Mesendoderm (in vitro differentiated cells): ENCODE results near the gene ABCC4.
"Not testable (repeated sequence)": the region's sequence is repeated elsewhere in the genome, so short reads cannot be mapped to it uniquely, and the experiment has no call there.

Experiments used
- DNase-seq: peaks from one replicate; pipeline ENCODE4 v3.0.0; 2013
- H2AK5ac ChIP-seq: 2 replicates; pipeline ENCODE4 v1.6.1; 2013; ENCODE audit warnings: low read length, inconsistent platforms
- H2BK120ac ChIP-seq: 2 replicates; pipeline ENCODE4 v1.6.1; 2013; ENCODE audit warnings: low read depth, mild to moderate bottlenecking, low read length, moderate library complexity, mixed read lengths
- H2BK15ac ChIP-seq: replicated peaks from 2 replicates; pipeline ENCODE4 v1.6.1; 2013; ENCODE audit warnings: low read depth, mild to moderate bottlenecking, moderate library complexity
- H2BK5ac ChIP-seq: 2 replicates; pipeline ENCODE4 v1.6.1; 2013; ENCODE audit warnings: low read length, inconsistent platforms
- H3K18ac ChIP-seq: 2 replicates; pipeline ENCODE4 v1.6.1; 2013; ENCODE audit warnings: mild to moderate bottlenecking, low read length, mixed read lengths
- H3K23ac ChIP-seq: one replicate; pipeline ENCODE4 v1.6.1; 2013; ENCODE audit warnings: low read length
- H3K27ac ChIP-seq: 2 replicates; pipeline ENCODE4 v1.5.1; 2013; ENCODE audit warnings: low read depth, mild to moderate bottlenecking, inconsistent platforms, low read length, moderate library complexity
- H3K27me3 ChIP-seq: 2 replicates; pipeline ENCODE4 v1.6.1; 2013; ENCODE audit warnings: low read length, control low read depth, mild to moderate bottlenecking, inconsistent platforms; ENCODE audit not compliant: insufficient read depth, poor library complexity
- H3K36me3 ChIP-seq: 2 replicates; pipeline ENCODE4 v1.6.1; 2013; ENCODE audit warnings: low read length, inconsistent platforms; ENCODE audit not compliant: control insufficient read depth, insufficient read depth
- H3K4ac ChIP-seq: one replicate; pipeline ENCODE4 v1.6.1; 2013; ENCODE audit warnings: low read depth, mild to moderate bottlenecking, low read length, moderate library complexity
- H3K4me1 ChIP-seq: 2 replicates; pipeline ENCODE4 v1.6.1; 2013; ENCODE audit warnings: low read depth, low read length, inconsistent platforms; ENCODE audit not compliant: control insufficient read depth
- H3K4me2 ChIP-seq: 2 replicates; pipeline ENCODE4 v1.6.1; 2013; ENCODE audit warnings: low read length
- H3K4me3 ChIP-seq: 2 replicates; pipeline ENCODE4 v1.5.1; 2013; ENCODE audit warnings: mild to moderate bottlenecking, low read length
- H3K56ac ChIP-seq: one replicate; pipeline ENCODE4 v1.6.1; 2013; ENCODE audit warnings: low read length
- H3K79me1 ChIP-seq: 2 replicates; pipeline ENCODE4 v1.6.1; 2013; ENCODE audit warnings: low read length, inconsistent platforms
- H3K79me2 ChIP-seq: 2 replicates; pipeline ENCODE4 v1.6.1; 2013; ENCODE audit warnings: mild to moderate bottlenecking, low read length; ENCODE audit not compliant: control insufficient read depth, insufficient read depth
- H3K9ac ChIP-seq: 2 replicates; pipeline ENCODE4 v1.6.1; 2013; ENCODE audit warnings: low read length, inconsistent platforms
- H4K5ac ChIP-seq: one replicate; pipeline ENCODE4 v1.6.1; 2013; ENCODE audit warnings: low read length
- H4K8ac ChIP-seq: one replicate; pipeline ENCODE4 v1.6.1; 2013; ENCODE audit warnings: low read depth, mild to moderate bottlenecking, control low read depth, low read length, moderate library complexity
- WGBS: extraction: QIAGEN DNeasy Blood & Tissue Kit; methylation state at CpG from one replicate; pipeline ENCODE4 v1.1.7; 2013; ENCODE audit warnings: low lambda C conversion rate, missing lambda C conversion rate; ENCODE audit not compliant: insufficient coverage; ENCODE audit errors: extremely low coverage; 5-methylcytosine and 5-hydroxymethylcytosine counted together

ABCC4 gene

DNA sequence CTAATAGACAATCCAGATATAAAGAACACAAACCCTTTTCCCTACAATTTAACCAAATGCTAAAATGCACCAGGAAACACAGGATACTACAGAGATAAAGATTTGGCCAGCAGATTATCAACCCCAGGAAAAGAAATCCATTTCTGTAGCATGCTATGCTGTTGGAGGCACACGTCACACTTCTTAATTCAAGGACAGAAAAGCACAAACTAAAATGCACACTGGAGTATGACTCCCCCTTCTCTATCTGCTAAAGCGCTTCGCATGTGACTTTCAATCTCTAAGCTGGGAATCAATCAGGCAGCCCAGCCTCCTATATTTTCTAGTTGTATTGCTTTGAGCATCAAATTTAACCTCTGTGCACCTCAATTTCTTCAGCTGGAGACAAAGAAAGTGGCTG, 22.2 kb downstream of the ABCC4 start:
- Histone ChIP-seq H3K56ac (no peak overlapping the region), H2BK5ac (no peak overlapping the region), H3K79me2 (no peaks in the 10 kb centered on the region), H2BK15ac (no peak overlapping the region), H3K4me2 (no peak overlapping the region), H3K23ac (no peak overlapping the region), H3K4me1 (peaks cover 2% of the 10 kb centered on the region), H3K27ac (no peak overlapping the region), H3K27me3 (no peaks in the 10 kb centered on the region), H2AK5ac (no peak overlapping the region), H3K4ac (no peak overlapping the region), H4K8ac (no peak overlapping the region), H3K4me3 (no peak overlapping the region), H4K5ac (no peak overlapping the region), H3K9ac (no peak overlapping the region), H2BK120ac (no peak overlapping the region), H3K18ac (peak overlapping the region; percentile 1), H3K36me3 (no peaks in the 10 kb centered on the region), H3K79me1 (no peaks in the 10 kb centered on the region)
- WGBS, result no CpG with 5 or more reads among the region's 3 CpGs
- no peak for DNase-seq

GRCh38 chr13:95276037-95276505, 25.2 kb downstream of the ABCC4 start:
- no peak overlapping the region for H3K56ac ChIP-seq
- H4K8ac ChIP-seq, result no peak overlapping the region
- no peaks in the 10 kb centered on the region for H3K27me3 ChIP-seq
- no peaks in the 10 kb centered on the region for H3K79me1 ChIP-seq
- no peaks in the 10 kb centered on the region for H3K79me2 ChIP-seq
- H3K4me2 ChIP-seq, result no peak overlapping the region
- no peak overlapping the region for H2BK5ac ChIP-seq
- no peaks in the 10 kb centered on the region for H3K36me3 ChIP-seq
- no peak overlapping the region for H3K27ac ChIP-seq
- H2AK5ac ChIP-seq, result no peak overlapping the region
- no CpG with 5 or more reads among the region's 4 CpGs for WGBS
- no peak overlapping the region for H2BK15ac ChIP-seq
- H3K9ac ChIP-seq, result no peak overlapping the region
- H3K4me1 ChIP-seq, result peaks cover 2% of the 10 kb centered on the region
- H3K18ac ChIP-seq, result no peak overlapping the region
- H2BK120ac ChIP-seq, result no peak overlapping the region
- no peak overlapping the region for H3K4ac ChIP-seq
- no peak overlapping the region for H3K4me3 ChIP-seq
- DNase-seq, result no peak
- no peak overlapping the region for H4K5ac ChIP-seq
- H3K23ac ChIP-seq, result no peak overlapping the region

DNA sequence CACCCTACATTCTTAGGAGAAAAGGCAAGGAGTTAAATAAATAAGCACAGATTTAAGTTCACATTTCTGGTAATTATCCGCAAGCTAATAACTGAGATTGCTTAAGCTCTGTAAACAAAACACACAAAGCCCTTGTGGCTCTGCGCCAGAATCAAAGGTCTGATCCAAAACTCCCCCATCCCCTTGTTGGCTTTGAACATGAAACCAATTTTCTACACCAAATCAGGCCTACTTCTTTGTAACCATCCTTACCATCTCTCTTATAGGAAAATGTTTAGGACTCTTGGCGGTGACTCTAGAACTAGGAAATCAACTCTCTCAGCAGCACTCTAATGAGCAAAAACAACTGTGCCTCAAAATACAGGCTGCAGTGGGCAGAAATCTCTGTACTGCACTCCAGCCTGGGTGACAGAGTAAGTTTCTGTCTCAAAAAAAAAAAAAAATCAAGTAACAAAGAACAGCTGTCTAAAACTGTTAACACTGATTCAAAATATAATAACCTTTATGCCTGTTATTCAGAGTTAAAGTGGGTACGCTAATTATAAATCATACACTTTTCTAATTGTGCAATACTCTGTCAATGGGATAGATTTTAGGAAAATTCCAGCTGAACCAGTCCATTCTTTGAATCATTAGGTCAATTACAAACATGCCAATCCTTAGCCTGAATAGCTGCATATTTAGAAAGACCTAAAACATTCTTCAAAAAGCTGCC, 25.8 kb downstream of the ABCC4 start:
- Histone ChIP-seq H3K56ac (no peak overlapping the region), H3K4me2 (no peak overlapping the region), H3K79me1 (no peaks in the 10 kb centered on the region), H3K27ac (no peak overlapping the region), H3K9ac (no peak overlapping the region), H3K27me3 (no peaks in the 10 kb centered on the region), H3K4me3 (no peak overlapping the region), H4K5ac (no peak overlapping the region), H3K18ac (no peak overlapping the region), H4K8ac (no peak overlapping the region), H2BK15ac (no peak overlapping the region), H3K36me3 (no peaks in the 10 kb centered on the region), H3K79me2 (no peaks in the 10 kb centered on the region), H2BK5ac (no peak overlapping the region), H2BK120ac (no peak overlapping the region), H3K4me1 (no peaks in the 10 kb centered on the region), H2AK5ac (no peak overlapping the region), H3K4ac (no peak overlapping the region), H3K23ac (no peak overlapping the region)
- no peak for DNase-seq
- no CpG with 5 or more reads among the region's 4 CpGs for WGBS

- H3K27ac ChIP-seq, H4K8ac ChIP-seq, H3K27me3 ChIP-seq, H3K79me1 ChIP-seq, H3K4ac ChIP-seq, H2BK5ac ChIP-seq, H2BK15ac ChIP-seq, H2BK120ac ChIP-seq, H3K23ac ChIP-seq, H3K36me3 ChIP-seq, H4K5ac ChIP-seq, H3K79me2 ChIP-seq, H3K9ac ChIP-seq, H3K4me1 ChIP-seq, H3K4me3 ChIP-seq, H2AK5ac ChIP-seq, H3K18ac ChIP-seq, H3K56ac ChIP-seq, H3K4me2 ChIP-seq: not testable (repeated sequence)
- DNase-seq, result peak; percentile 36
- WGBS, result no CpG with 5 or more reads among the region's 12 CpGs
These were observed 27.6 kb downstream of the ABCC4 start for GRCh38 chr13:95273592-95274132.

DNA sequence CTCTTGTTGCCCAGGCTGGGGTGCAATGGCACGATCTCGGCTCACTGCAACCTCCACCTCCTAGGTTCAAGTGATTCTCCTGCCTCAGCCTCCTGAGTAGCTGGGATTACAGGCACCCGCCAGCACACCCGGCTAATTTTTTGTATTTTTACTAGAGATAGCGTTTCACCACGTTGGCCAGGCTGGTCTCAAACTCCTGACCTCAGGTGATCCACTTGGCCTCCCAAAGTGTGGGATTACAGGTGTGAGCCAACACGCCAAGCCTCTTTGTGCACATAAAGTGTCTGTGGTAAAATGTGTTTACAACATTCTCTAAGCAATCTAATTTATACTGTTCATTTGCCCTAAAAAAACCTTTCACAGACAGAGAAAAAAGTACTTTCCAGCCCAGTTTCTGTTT, 29.2 kb downstream of the ABCC4 start:
- not testable (repeated sequence) for H3K4me1 ChIP-seq, H2BK5ac ChIP-seq, H3K18ac ChIP-seq, H3K23ac ChIP-seq, H3K4ac ChIP-seq, H3K4me3 ChIP-seq, H4K8ac ChIP-seq, H3K56ac ChIP-seq, DNase-seq, H2BK15ac ChIP-seq, H4K5ac ChIP-seq, H3K27ac ChIP-seq, H3K9ac ChIP-seq, H2AK5ac ChIP-seq, H3K4me2 ChIP-seq, H3K79me1 ChIP-seq, H2BK120ac ChIP-seq, H3K27me3 ChIP-seq, H3K36me3 ChIP-seq, H3K79me2 ChIP-seq
- no CpG with 5 or more reads among the region's 7 CpGs for WGBS

- Histone ChIP-seq H3K9ac (no peak overlapping the region), H3K4me2 (no peak overlapping the region), H3K4ac (no peak overlapping the region), H2AK5ac (no peak overlapping the region), H3K4me1 (no peaks in the 10 kb centered on the region), H3K36me3 (no peaks in the 10 kb centered on the region), H2BK120ac (no peak overlapping the region), H3K27ac (no peak overlapping the region), H4K5ac (no peak overlapping the region), H3K27me3 (no peaks in the 10 kb centered on the region), H4K8ac (no peak overlapping the region), H3K18ac (no peak overlapping the region), H3K56ac (no peak overlapping the region), H3K79me2 (no peaks in the 10 kb centered on the region), H2BK5ac (no peak overlapping the region), H3K4me3 (no peak overlapping the region), H3K23ac (no peak overlapping the region), H2BK15ac (no peak overlapping the region), H3K79me1 (no peaks in the 10 kb centered on the region)
- DNase-seq, result no peak
- WGBS, result no CpG with 5 or more reads among the region's 3 CpGs
These were observed 31.5 kb downstream of the ABCC4 start for GRCh38 chr13:95269756-95270155.
